ENCODE measurements around the gene SLC8B1.

The SLC8B1 gene

GRCh38 chr12:113278633-113279032 is 56.3 kb downstream of the SLC8B1 start:
- Histone ChIP-seq H3K4me1 (ENCODE audit: control insufficient read depth, insufficient read depth, low read length, poor library complexity, severe bottlenecking) (peaks cover 9% of the 10 kb centered on the region), H3K4me3 (ENCODE audit: extremely low read depth, insufficient read depth, low read length, poor library complexity, severe bottlenecking) (no peak overlapping the region), H3K36me3 (ENCODE audit: control insufficient read depth, insufficient read depth, low read length) (peaks cover 6% of the 10 kb centered on the region), H3K27ac (ENCODE audit: low read depth, low read length, severe bottlenecking) (no peak overlapping the region), H3K9me3 (ENCODE audit: control insufficient read depth, low read length) (no peaks in the 10 kb centered on the region)
- 85 to 97% methylated on average over 4 of the region's 5 CpGs for WGBS, 2 experiments (ENCODE audit: insufficient coverage in 2 of 2)

- no peak overlapping the region for H3K4me3 ChIP-seq (ENCODE audit: extremely low read depth, insufficient read depth, low read length, poor library complexity, severe bottlenecking)
- peaks cover 9% of the 10 kb centered on the region for H3K36me3 ChIP-seq (ENCODE audit: control insufficient read depth, insufficient read depth, low read length)
- H3K27ac ChIP-seq (ENCODE audit: low read depth, low read length, severe bottlenecking), result no peak overlapping the region
- WGBS, 2 experiments (ENCODE audit: insufficient coverage in 2 of 2), result 91 to 95% methylated on average over 4 to 8 of the region's 8 CpGs
- H3K9me3 ChIP-seq (ENCODE audit: control insufficient read depth, low read length), result no peaks in the 10 kb centered on the region
- H3K4me1 ChIP-seq (ENCODE audit: control insufficient read depth, insufficient read depth, low read length, poor library complexity, severe bottlenecking), result peaks cover 9% of the 10 kb centered on the region
These were observed 56.8 kb downstream of the SLC8B1 start for GRCh38 chr12:113278141-113278540.

- H3K9me3 ChIP-seq (ENCODE audit: control insufficient read depth, low read length), result no peaks in the 10 kb centered on the region
- peaks cover 11% of the 10 kb centered on the region for H3K4me1 ChIP-seq (ENCODE audit: control insufficient read depth, insufficient read depth, low read length, poor library complexity, severe bottlenecking)
- no peak overlapping the region for H3K27ac ChIP-seq (ENCODE audit: low read depth, low read length, severe bottlenecking)
- H3K4me3 ChIP-seq (ENCODE audit: extremely low read depth, insufficient read depth, low read length, poor library complexity, severe bottlenecking), result no peak overlapping the region
- H3K36me3 ChIP-seq (ENCODE audit: control insufficient read depth, insufficient read depth, low read length), result peaks cover 9% of the 10 kb centered on the region
- 94 to 100% methylated on average over 4 of the region's 5 CpGs for WGBS, 2 experiments (ENCODE audit: insufficient coverage in 2 of 2)
These were observed 57.4 kb downstream of the SLC8B1 start for GRCh38 chr12:113277511-113277910.

GRCh38 chr12:113276946-113277500 is 57.9 kb downstream of the SLC8B1 start:
- H3K4me1 ChIP-seq (ENCODE audit: control insufficient read depth, insufficient read depth, low read length, poor library complexity, severe bottlenecking), result peaks cover 15% of the 10 kb centered on the region
- WGBS, 2 experiments (ENCODE audit: insufficient coverage in 2 of 2), result 93 to 96% methylated on average over 7 to 8 of the region's 10 CpGs

GRCh38 chr12:113276306-113276705 is 58.6 kb downstream of the SLC8B1 start:
- no CpG with 5 or more reads among the region's 8 CpGs for WGBS, 2 experiments (ENCODE audit: insufficient coverage in 2 of 2)
- peaks cover 9% of the 10 kb centered on the region for H3K36me3 ChIP-seq (ENCODE audit: control insufficient read depth, insufficient read depth, low read length)
- no peaks in the 10 kb centered on the region for H3K9me3 ChIP-seq (ENCODE audit: control insufficient read depth, low read length)
- peaks cover 23% of the 10 kb centered on the region for H3K4me1 ChIP-seq (ENCODE audit: control insufficient read depth, insufficient read depth, low read length, poor library complexity, severe bottlenecking)
- H3K4me3 ChIP-seq (ENCODE audit: extremely low read depth, insufficient read depth, low read length, poor library complexity, severe bottlenecking), result no peak overlapping the region
- peak overlapping the region; percentile 49 for H3K27ac ChIP-seq (ENCODE audit: low read depth, low read length, severe bottlenecking)

More at GRCh38 chr12:113276946-113277500, 57.9 kb downstream of the SLC8B1 start:
- no peak overlapping the region for H3K27ac ChIP-seq (ENCODE audit: low read depth, low read length, severe bottlenecking)
- no peaks in the 10 kb centered on the region for H3K9me3 ChIP-seq (ENCODE audit: control insufficient read depth, low read length)
- H3K36me3 ChIP-seq (ENCODE audit: control insufficient read depth, insufficient read depth, low read length), result peaks cover 9% of the 10 kb centered on the region
- H3K4me3 ChIP-seq (ENCODE audit: extremely low read depth, insufficient read depth, low read length, poor library complexity, severe bottlenecking), result no peak overlapping the region

GRCh38 chr12:113274848-113275247 is 60.1 kb downstream of the SLC8B1 start:
- no peaks in the 10 kb centered on the region for H3K9me3 ChIP-seq (ENCODE audit: control insufficient read depth, low read length)
- peaks cover 24% of the 10 kb centered on the region for H3K4me1 ChIP-seq (ENCODE audit: control insufficient read depth, insufficient read depth, low read length, poor library complexity, severe bottlenecking)
- no peak overlapping the region for H3K27ac ChIP-seq (ENCODE audit: low read depth, low read length, severe bottlenecking)
- no peak overlapping the region for H3K4me3 ChIP-seq (ENCODE audit: extremely low read depth, insufficient read depth, low read length, poor library complexity, severe bottlenecking)
- H3K36me3 ChIP-seq (ENCODE audit: control insufficient read depth, insufficient read depth, low read length), result peaks cover 6% of the 10 kb centered on the region
- WGBS, 2 experiments (ENCODE audit: insufficient coverage in 2 of 2), result 95 to 96% methylated on average over 5 to 7 of the region's 8 CpGs

- 92 to 96% methylated on average over 10 to 12 of the region's 13 CpGs for WGBS, 2 experiments (ENCODE audit: insufficient coverage in 2 of 2)
- no peaks in the 10 kb centered on the region for H3K9me3 ChIP-seq (ENCODE audit: control insufficient read depth, low read length)
- peaks cover 24% of the 10 kb centered on the region for H3K4me1 ChIP-seq (ENCODE audit: control insufficient read depth, insufficient read depth, low read length, poor library complexity, severe bottlenecking)
- H3K27ac ChIP-seq (ENCODE audit: low read depth, low read length, severe bottlenecking), result no peak overlapping the region
- H3K36me3 ChIP-seq (ENCODE audit: control insufficient read depth, insufficient read depth, low read length), result peaks cover 6% of the 10 kb centered on the region
- no peak overlapping the region for H3K4me3 ChIP-seq (ENCODE audit: extremely low read depth, insufficient read depth, low read length, poor library complexity, severe bottlenecking)
These were observed 61.7 kb downstream of the SLC8B1 start for GRCh38 chr12:113273053-113273725.

GRCh38 chr12:113271853-113272561 is 62.9 kb downstream of the SLC8B1 start:
- Histone ChIP-seq H3K4me1 (ENCODE audit: control insufficient read depth, insufficient read depth, low read length, poor library complexity, severe bottlenecking) (peaks cover 24% of the 10 kb centered on the region), H3K4me3 (ENCODE audit: extremely low read depth, insufficient read depth, low read length, poor library complexity, severe bottlenecking) (no peak overlapping the region), H3K36me3 (ENCODE audit: control insufficient read depth, insufficient read depth, low read length) (peaks cover 6% of the 10 kb centered on the region), H3K9me3 (ENCODE audit: control insufficient read depth, low read length) (no peaks in the 10 kb centered on the region), H3K27ac (ENCODE audit: low read depth, low read length, severe bottlenecking) (peak overlapping the region; percentile 72)
- 83 to 84% methylated on average over 9 to 11 of the region's 12 CpGs for WGBS, 2 experiments (ENCODE audit: insufficient coverage in 2 of 2)

GRCh38 chr12:113271466-113271852 is 63.5 kb downstream of the SLC8B1 start:
- Histone ChIP-seq H3K27ac (ENCODE audit: low read depth, low read length, severe bottlenecking) (peak overlapping the region; percentile 72), H3K4me1 (ENCODE audit: control insufficient read depth, insufficient read depth, low read length, poor library complexity, severe bottlenecking) (peaks cover 23% of the 10 kb centered on the region), H3K36me3 (ENCODE audit: control insufficient read depth, insufficient read depth, low read length) (peaks cover 6% of the 10 kb centered on the region), H3K9me3 (ENCODE audit: control insufficient read depth, low read length) (no peaks in the 10 kb centered on the region), H3K4me3 (ENCODE audit: extremely low read depth, insufficient read depth, low read length, poor library complexity, severe bottlenecking) (no peak overlapping the region)
- WGBS, 2 experiments (ENCODE audit: insufficient coverage in 2 of 2), result 96% methylated on average over 9 to 10 of the region's 10 CpGs

GRCh38 chr12:113270709-113271009 is 64.2 kb downstream of the SLC8B1 start:
- 97 to 98% methylated on average over 6 to 7 of the region's 11 CpGs for WGBS, 2 experiments (ENCODE audit: insufficient coverage in 2 of 2)
- H3K4me3 ChIP-seq (ENCODE audit: extremely low read depth, insufficient read depth, low read length, poor library complexity, severe bottlenecking), result no peak overlapping the region
- peaks cover 15% of the 10 kb centered on the region for H3K4me1 ChIP-seq (ENCODE audit: control insufficient read depth, insufficient read depth, low read length, poor library complexity, severe bottlenecking)
- no peak overlapping the region for H3K27ac ChIP-seq (ENCODE audit: low read depth, low read length, severe bottlenecking)
- H3K9me3 ChIP-seq (ENCODE audit: control insufficient read depth, low read length), result no peaks in the 10 kb centered on the region
- peaks cover 6% of the 10 kb centered on the region for H3K36me3 ChIP-seq (ENCODE audit: control insufficient read depth, insufficient read depth, low read length)
